BJ (cell line): Measurements from ENCODE around the gene B4GALT1. TPM values are rescaled to one million over a fixed set of nuclear protein-coding genes. Genes with fewer than 3 reads are reported as not detected.

Source experiments
- CTCF ChIA-PET: fragments of 350-600 bp; formaldehyde crosslinking; extraction: SDS; loops from one replicate; lab custom pipeline; 2021; ENCODE audit warnings: antibody characterized with exemption, inconsistent platforms; lab: Yijun Ruan, JAX
- POLR2A ChIA-PET: fragments of 300-600 bp; sonication (Branson Sonifier 250); formaldehyde crosslinking; extraction: SDS; loops from one replicate; lab custom pipeline; 2021; ENCODE audit warnings: antibody characterized with exemption; lab: Charles Lee
- DNase-seq: peaks from one replicate; pipeline ENCODE4 v3.0.0-alpha.2; 2011; ENCODE audit warnings: low read depth
- H3K27me3 ChIP-seq: 2 replicates; pipeline ENCODE4 v1.6.0; 2011; ENCODE audit warnings: low read length; ENCODE audit not compliant: control insufficient read depth, insufficient read depth
- H3K36me3 ChIP-seq: 2 replicates; pipeline ENCODE4 v1.5.1; 2011; ENCODE audit warnings: low read length; ENCODE audit not compliant: control insufficient read depth, insufficient read depth
- H3K4me3 ChIP-seq: 2 replicates; pipeline ENCODE4 v1.5.1; 2011; ENCODE audit warnings: low read depth, mild to moderate bottlenecking, control low read depth, low read length
- polyA plus RNA-seq: library from polyadenylated mRNA; depleted of rRNA; stranded (reverse); fragments of >200 nt; gene quantifications from 2 replicates; pipeline ENCODE4 v1.2.3, GENCODE V29; 2011
- TF ChIP-seq, protein P1 (sequence below): IDR thresholded peaks from 2 replicates; pipeline ENCODE4 v1.5.1; 2011; ENCODE audit warnings: low read depth, mild to moderate bottlenecking, control low read depth, inconsistent platforms, low read length, moderate library complexity; ENCODE audit not compliant: insufficient read depth

B4GALT1 gene
- polyA plus RNA-seq, 1 experiment: 85.6 TPM

DNA sequence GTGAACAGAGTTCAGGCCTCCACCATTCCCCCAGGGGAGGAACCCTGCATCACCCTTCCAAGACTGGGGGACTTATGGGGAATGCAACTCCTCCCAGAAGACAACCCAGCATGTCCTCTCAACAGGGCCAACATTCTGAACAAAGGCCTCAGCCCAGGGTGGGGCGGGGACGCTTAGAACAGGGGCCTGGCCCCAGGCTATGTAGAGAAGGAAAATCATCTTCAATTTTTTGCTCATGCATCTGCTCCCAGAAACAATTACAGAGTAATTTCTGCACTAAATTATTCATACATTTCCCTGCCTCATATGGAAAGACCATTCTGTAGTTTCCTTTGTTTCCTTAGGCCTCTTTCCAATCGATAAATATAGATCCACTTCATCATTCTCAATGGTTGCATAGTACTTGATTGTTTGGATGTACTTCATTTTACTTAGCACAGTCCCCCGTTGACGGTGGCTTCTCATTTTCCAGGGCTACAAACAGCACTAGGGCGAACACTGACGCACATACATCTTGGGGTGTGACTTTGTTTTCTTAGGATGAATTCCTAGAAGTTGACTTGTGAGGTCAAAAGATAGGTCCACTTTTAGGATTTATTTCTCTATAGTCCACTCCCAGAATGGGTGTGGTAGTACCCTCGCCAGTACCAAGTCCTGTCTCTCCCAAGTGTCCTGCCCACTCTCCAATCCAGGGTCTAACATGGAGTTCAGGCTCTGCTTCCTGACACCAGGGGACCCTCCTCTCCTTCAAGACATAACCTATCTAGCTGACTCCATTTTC lies 63.4 kb downstream of the B4GALT1 start:
- no peak for DNase-seq
- TF ChIP-seq, protein P1, sequence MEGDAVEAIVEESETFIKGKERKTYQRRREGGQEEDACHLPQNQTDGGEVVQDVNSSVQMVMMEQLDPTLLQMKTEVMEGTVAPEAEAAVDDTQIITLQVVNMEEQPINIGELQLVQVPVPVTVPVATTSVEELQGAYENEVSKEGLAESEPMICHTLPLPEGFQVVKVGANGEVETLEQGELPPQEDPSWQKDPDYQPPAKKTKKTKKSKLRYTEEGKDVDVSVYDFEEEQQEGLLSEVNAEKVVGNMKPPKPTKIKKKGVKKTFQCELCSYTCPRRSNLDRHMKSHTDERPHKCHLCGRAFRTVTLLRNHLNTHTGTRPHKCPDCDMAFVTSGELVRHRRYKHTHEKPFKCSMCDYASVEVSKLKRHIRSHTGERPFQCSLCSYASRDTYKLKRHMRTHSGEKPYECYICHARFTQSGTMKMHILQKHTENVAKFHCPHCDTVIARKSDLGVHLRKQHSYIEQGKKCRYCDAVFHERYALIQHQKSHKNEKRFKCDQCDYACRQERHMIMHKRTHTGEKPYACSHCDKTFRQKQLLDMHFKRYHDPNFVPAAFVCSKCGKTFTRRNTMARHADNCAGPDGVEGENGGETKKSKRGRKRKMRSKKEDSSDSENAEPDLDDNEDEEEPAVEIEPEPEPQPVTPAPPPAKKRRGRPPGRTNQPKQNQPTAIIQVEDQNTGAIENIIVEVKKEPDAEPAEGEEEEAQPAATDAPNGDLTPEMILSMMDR: no peak
- ChIA-PET CTCF (no interaction called here), POLR2A (no interaction called here)
- no peaks in the 10 kb centered on the region for H3K27me3 ChIP-seq
- no peak overlapping the region for H3K4me3 ChIP-seq
- H3K36me3 ChIP-seq: no peaks in the 10 kb centered on the region

DNA sequence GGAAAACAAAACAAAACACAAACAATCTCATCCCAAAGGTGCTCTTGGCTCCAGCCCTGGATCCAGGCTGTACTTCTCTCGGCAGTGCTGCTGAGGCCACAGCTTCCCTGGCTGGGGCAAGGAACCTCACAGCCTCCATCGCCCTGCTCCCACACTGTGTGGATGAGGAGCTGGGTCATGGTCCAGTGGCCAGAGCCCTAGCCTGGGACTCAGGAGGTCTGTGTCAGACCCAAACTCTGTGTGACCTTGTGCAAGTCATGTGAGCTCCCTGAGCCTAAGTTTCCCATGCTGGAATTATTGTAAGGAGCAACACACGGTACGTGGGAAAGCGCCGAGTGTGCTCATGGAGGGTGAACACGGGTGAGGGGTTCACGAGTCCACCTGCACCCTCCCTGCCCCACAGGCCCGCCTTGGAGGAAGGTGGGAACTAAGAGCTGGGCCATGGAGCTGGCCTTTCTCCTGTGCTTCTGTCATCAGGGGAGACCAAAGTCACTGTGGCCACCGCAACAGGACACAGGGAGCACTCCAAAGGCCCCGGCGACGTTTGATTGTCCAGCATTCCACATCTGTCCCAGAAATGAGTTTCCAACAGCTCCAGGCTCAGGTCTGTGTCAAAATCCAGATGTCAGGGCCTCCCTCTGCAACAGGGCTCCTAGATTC lies 64.5 kb downstream of the B4GALT1 start:
- Histone ChIP-seq H3K36me3 (no peaks in the 10 kb centered on the region), H3K4me3 (no peak overlapping the region), H3K27me3 (no peaks in the 10 kb centered on the region)
- no peak for DNase-seq
- CTCF ChIA-PET: interaction anchor here (1.8 kb wide), 1 partner anchor 124 kb away, joined by 8 read pairs; no protein-coding TSS in a partner anchor
- TF ChIP-seq, protein P1: no peak
- POLR2A ChIA-PET: no interaction called here

DNA sequence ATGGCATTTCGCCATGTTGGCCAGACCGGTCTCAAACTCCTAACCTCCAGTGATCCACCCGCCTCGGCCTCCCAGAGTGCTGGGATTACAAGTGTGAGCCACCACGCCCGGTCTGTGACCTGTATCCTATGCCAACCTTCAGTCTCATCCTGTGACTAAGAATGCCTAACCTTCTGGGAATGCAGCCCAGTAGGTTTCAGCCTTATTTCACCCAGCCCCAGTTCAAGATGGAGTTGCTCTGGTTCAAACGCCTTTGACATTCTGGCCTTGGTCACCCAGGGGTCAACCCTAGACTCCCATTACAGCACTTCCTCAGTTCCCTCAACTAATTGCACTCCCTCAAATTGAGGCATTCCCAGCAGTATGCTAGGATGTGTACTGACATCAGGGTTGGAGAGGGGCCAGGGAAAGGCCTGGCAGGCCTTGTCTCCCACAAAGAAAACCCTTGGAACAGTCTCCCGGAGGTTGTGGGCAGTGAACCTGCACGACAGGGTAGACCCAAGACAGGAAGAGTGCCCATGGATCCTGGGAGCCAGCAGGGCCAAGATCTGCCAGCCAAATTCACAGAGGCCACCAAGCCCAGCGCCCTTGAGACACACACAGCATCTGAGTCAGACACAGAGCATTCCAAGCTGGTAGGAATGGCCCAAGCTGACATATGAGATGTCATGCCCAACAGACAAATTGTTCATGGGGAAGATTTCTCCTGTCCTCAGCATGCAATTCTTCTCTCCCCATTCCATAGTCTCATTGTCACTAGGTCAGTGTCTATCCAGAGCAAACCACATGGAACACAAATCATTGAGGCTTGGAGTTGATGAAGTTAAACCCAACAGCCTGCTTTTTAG lies 65.8 kb downstream of the B4GALT1 start:
- Histone ChIP-seq H3K4me3 (no peak overlapping the region), H3K27me3 (no peaks in the 10 kb centered on the region), H3K36me3 (no peaks in the 10 kb centered on the region)
- TF ChIP-seq, protein P1: no peak
- ChIA-PET POLR2A (no interaction called here), CTCF (interaction anchor here (1.8 kb wide), 1 partner anchor 125 kb away, joined by 8 read pairs; no protein-coding TSS in a partner anchor)
- no peak for DNase-seq

DNA sequence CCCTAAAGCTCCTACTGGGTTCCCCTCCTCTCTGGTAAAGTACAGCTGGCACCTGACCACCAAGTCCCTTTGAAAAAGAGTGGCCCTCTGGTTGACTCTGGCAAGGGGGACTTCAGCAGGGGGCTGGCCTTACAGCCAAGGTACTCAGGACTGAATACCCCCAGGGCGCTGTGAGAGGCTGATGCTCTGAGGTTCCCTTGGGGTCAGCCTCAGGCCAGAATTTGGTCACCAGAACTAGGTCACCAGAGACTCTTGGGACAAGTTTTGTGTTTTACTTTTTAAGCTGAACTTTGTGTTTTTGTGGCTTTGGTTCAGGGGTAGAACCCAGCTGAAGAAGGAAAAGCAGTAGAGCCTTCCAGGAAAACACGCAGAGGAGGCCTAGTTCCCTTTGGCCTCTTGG lies 67.4 kb downstream of the B4GALT1 start:
- no peaks in the 10 kb centered on the region for H3K36me3 ChIP-seq
- DNase-seq: no peak
- H3K27me3 ChIP-seq: no peaks in the 10 kb centered on the region
- POLR2A ChIA-PET: interaction anchor here (0.7 kb wide), 1 partner anchor 1359 kb away, joined by 3 read pairs; the partner anchor contains the start of genes DNAI1 and FAM219A
- TF ChIP-seq, protein P1: no peak
- CTCF ChIA-PET: interaction anchor here (1.0 to 1.2 kb wide), 2 partner anchors 17 to 127 kb away, joined by 3 read pairs; no protein-coding TSS in a partner anchor
- H3K4me3 ChIP-seq: no peak overlapping the region
